HG02623 (cell line): ENCODE measurements around the gene PPP5C.

Experiments used
- ATAC-seq: cut with Tn5 transposase; IDR thresholded peaks from one replicate; pipeline ENCODE4 v1.9.1; 2021; ENCODE audit warnings: moderate library complexity; ENCODE audit not compliant: unreplicated experiment

Gene PPP5C

DNA sequence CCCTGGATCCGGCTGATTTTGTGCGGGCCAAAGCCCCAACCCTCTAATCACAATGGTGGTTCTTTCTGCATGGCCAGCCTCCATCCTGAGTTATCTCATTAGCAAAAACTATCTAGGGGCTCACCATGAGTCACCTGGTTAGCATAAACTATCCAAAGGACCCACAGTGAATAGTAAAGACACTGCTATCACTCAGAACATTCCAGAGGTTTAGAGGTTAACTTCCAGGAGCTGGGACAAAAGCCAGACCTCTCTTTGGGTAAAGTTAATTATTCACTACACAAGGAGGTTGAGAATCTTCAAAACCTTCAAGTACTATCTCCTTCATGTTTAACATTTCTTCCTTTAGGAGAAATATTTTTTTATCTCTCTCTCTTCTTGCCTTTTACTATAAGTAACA lies 18.8 kb upstream of the PPP5C start:
- ATAC-seq = no peak

DNA sequence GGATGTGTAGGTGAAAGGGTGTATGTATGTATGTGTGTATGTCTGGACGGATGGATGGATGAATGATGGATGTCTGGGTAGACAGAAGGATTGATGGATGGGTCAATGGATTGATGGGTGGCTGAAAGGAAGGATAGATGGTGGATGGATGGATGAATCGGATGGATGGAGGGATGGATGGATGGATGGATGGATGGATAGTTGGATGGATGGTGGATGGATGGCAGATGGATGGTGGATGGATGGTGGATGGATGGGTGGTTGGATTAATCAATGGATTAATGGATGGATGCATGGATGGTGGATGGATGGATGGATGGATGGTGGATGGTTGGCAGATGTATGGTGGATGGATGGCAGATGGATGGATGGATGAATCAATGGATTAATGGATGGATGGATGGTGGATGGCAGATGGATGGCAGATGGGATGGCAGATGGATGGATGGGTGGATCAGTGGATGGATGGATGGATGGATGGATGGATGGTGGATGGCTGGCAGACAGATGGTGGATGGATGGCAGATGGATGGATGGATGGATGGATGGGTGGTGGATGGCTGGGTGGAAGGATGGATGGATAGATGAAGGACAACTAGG lies 16.5 kb upstream of the PPP5C start:
- ATAC-seq = no peak

DNA sequence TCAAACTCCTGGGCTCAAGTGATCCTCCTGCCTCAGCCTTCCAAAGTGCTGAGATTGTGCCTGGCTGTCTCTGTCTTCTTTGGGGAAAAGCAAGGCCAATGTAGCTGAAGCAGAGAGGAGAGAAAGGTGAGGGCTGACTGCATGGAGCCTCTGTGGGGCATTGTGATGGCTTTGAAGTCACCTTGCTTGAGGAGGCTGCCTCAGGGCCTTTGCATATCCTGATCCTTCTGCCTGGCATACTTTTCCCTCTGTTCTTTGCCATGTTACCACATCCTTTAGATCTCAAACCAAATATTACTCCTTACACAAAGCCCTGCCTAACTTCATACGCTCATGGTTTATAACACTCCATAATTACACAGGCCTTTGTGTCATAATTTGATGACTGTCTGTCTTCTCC lies 9.4 kb upstream of the PPP5C start:
- no peak for ATAC-seq

DNA sequence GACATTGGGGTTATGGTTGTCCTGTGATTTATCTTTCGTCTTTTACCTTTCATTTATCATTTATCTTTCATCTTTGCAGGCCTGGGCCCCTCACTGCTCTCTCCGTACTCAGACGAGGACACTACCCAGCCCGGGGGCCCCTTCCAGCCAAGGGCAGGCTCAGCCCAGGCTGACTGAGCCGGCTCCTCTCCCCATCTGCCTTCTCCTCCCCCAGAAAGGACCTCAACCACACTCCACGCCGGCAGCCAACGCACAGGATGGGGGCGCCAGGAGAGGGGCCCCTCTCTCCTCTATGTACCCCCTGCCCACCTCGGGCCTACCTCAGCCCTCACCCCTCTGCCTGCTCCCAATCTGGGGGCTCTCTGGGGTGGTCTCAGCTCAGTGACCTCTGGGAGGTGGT lies 7.4 kb upstream of the PPP5C start:
- no peak for ATAC-seq

DNA sequence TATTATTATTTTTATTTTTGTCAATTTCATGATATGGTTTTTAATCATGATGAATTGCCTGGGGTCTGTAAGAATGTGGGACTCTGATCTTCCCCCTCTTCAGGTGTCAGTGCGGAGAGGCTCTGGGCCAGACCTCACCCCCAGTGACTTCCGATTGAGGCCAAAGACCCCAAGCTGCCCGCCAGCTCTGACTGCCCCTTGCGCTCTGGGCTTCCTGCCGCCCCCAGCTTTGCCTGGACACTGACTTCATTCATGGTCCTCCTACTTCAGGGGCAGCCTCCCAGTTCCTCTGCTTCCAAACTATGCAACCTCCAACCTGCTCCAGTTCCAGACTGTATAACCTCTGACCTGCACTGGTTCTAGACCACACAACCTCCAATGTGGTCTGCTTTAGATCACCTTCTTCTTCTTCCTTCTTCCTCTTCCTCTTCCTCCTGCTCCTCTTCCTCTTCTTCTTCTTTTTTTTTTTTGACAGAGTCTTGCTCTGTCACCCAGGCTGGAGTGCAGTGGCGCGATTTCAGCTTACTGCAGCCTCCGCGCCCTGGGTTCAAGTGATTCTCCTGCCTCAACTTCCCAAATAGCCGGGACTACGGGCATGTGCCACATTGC lies 6.7 kb upstream of the PPP5C start:
- no peak for ATAC-seq

DNA sequence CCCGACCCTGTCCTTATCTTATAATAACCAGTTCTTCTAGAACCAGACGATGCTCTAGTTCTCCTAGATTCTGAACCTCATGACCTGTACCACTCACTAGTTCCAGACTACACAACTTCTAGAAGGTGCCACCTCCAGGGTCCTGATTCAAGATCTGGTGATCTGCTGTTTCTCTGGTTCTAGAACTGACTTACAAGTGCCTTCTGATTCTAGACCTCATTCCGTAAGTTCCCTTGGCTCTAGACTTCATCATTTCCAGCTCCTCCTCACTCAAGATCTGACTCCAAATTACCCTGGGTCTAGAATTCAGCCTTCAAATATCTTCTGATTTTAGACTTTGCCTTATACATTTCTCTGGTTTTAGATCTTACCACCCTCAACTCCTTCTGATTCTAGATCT lies 5.0 kb upstream of the PPP5C start:
- no peak for ATAC-seq

DNA sequence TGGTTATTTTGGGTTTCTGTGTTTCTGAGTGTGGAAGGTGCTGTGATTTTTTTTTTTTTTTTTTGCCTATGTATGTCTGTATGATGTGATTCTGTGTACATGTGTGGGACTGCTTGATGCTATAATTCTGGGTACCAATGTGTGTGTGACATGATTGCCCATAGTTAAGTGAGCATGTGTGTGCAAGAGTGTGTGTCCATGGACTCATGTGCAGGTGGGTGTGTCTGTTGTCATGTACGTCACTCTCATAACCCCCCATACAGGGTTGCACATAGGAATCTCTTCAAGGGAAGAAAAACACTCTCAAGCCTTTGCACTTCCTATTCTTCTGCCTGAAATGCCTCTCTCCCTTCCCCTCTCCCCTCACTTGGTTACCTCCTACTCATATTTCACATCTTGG lies 2.5 kb upstream of the PPP5C start:
- ATAC-seq = no peak

DNA sequence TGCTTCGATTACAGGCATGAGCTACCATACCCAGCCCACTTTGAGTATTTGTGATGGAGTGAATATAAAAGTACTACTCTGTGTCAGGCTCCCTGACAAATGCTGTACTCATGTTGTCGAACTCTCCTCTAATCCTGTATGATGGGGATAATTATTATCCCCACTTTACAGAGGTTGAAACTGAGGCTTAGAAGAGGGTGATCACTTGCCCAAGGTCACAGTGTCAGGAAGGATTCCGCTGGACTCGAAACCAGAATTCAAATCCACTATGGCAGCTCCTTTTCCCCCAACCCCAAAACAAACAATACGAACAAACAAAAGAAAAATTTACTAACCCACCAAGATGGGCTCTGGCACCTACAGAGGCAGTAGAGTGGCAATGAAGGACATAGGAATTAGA lies 1.7 kb upstream of the PPP5C start:
- no peak for ATAC-seq

DNA sequence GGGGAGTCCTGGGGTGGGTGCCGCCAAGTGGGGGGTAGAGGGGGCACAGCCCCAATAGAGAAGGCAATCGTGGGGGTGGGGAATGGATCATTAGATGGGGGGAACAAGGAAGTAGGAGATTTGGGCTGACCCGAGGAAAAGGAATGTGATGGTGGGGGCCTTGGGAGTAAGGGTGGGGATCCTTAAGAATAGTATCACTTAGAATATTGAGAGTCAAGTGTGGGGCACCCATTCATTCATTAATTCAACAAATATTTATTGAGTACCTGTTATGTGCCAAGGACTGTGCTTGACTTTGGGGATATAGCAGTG lies 641 bp downstream of the PPP5C start:
- no peak for ATAC-seq

DNA sequence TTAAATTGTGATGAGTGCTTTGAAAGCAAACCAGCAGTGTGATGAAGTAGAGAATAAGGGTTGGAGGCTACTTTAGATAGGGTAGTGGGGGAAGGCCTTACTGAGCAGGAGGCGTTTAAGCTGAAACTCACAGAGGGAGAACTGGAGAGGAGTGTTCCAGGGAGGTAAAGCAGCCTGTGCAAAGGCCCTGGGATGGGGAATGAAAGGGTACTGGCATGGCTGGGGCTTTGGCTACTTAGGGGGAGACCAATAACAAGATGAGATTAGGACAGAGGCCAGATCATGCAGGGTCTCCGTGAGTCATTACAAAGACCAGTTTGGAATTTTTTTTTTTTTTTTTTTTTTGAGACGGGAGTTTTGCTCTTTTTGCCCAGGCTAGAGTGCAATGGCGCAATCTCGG lies 1.1 kb downstream of the PPP5C start:
- no peak for ATAC-seq

DNA sequence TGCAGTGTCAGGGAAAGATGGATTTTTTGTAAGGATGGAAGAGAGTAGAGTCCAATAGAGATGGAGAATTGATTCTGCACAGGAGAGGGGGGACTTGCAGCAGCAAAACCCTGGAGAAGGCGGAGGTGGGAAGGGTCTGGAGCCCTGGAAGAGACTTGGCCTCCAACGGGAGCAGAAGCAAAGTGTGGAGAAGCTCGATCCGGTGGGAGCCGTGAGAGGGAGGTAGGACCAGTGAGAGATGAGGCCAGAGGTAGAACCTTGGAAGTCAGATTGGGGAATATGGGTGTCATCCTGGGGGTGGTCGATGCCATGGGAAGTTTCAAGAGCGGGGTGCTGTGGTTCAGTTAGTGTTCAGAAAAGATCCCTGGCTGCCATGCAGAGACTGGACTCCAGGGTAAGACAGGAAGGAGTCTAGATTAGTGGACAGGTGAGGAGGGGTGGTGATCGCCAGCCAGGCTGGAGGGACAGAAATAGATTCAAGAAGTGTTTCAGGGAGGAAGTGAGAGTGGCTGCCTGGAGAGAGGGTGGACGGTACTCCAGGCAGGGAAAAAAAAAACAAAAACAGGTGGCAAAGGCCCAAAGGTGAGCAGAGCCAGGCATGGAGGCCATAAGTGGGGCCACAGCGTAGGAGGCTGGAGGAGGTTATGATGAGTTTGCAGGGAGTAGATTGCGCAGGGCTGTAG lies 2.6 kb downstream of the PPP5C start:
- ATAC-seq = no peak

DNA sequence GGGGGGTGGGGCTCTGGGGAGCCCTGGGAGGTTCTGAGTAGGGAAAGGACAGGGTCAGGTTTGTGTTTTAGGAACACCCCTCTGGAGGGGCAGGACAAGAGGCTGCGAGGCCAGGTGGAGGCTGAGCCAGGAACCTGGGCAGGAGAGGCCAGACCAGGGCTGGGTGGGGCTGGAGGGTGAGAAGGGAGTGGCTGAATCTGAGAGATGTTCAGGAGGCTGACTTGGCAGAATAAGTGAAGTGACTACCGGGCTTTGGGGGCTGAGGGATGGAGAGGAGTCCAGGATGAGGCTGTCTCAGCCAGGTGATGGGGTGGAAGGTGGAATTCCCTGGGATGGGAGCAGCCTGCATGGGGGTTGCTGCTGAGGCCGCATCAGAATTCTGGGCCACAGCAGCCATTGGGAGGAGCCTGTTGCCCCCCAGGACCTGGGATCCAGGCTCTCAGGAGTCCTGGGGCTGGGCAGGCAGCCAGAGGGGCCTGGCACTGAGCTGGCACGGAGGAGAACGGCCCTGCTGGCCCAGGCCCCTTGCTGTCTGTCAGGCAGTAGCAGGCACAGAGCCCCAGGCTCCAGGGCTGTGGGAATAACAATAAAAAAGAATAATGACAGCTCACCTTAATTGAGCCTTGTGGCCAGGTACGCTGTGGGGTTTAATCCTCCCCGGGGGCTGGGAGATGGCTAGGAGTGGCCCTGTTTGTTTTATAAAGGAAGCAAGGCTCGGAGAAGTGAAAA lies 3.3 kb downstream of the PPP5C start:
- ATAC-seq = no peak

DNA sequence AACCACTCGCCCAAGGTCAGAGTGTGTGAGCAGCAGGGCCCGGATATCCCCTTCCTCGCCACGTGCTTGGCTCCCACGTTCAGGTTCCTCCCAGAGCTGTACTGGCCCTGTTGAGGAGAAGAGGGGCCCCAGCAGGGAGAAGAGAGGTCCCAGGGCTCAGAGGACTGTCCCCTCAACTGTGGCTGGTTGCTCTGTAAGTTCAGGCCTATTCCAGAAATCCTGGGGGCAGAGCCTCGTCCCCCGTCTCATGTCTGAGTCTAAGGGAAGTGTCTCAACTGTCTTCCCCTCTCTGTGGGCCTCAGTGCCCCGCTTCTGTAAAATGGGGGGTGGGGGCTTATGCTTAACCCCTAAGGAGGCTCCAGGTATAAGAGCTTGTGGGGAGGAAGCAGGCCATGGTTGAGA lies 3.9 kb downstream of the PPP5C start:
- no peak for ATAC-seq

DNA sequence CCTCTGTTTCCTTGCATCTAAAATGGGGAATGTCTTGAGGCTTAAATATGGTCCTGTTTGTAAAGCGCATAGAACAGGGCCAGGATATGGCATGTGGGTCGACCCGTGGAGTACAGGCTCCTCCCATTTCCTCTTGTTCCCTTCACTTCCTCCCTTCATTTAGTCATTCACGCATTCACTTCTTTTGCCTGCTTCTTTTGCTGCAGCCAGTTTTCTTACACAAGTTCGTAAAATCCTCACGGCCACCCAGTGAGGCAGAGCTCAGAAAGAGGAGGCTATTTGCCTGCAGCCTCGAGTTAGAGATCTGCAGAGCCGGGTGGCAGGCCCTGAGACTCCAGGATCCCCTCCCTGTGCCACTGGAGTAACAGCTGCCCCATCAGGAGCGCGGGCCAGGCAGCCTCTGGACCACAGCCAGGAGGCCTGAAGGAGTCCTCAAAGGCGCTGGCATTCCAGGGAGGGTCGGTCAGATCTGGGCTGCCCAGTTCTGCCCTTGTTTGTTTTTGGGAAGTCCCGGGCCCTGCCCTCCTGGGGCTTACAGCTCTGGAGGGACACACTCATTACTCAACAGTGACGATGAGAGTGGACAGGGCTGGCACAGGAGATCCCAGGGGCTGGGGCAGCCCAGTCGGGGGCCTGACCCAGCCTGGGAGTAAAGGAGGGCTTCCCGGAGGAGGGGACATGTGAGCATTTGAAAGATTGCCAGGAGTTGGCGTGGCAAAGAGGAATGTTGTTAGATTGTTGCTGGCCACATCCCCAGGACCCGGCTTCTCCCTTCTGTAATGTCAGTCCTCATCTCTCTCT lies 4.6 kb downstream of the PPP5C start:
- ATAC-seq = no peak

DNA sequence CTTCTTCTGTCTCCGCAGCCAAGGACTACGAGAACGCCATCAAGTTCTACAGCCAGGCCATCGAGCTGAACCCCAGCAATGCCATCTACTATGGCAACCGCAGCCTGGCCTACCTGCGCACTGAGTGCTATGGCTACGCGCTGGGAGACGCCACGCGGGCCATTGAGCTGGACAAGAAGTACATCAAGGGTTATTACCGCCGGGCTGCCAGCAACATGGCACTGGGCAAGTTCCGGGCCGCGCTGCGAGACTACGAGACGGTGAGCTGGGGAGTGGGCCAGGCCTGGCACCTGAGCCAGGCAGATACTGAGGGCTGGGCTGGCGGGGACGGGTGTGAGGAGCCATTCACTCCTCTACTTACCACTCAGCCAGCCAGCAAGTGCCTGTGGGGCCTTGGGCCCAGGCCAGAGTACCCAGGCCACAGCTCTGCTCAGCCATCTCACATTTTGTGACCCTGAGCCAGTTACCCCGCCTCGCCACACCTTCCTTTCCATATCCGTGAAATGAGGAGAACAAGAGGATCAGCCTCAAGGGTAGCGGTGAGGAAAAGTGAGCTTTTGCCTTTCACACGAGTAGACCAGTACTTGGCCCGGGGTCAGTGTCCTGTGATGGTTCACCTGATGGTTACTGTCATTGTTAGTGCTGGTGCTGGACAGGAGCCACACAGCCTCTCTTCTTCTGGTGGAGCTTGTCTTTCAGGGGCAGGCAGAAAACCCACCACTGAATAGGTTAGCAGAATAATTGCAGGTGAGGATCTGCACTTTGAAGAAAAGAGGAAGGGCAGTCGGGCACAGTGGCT lies 7.0 kb downstream of the PPP5C start:
- no peak for ATAC-seq

DNA sequence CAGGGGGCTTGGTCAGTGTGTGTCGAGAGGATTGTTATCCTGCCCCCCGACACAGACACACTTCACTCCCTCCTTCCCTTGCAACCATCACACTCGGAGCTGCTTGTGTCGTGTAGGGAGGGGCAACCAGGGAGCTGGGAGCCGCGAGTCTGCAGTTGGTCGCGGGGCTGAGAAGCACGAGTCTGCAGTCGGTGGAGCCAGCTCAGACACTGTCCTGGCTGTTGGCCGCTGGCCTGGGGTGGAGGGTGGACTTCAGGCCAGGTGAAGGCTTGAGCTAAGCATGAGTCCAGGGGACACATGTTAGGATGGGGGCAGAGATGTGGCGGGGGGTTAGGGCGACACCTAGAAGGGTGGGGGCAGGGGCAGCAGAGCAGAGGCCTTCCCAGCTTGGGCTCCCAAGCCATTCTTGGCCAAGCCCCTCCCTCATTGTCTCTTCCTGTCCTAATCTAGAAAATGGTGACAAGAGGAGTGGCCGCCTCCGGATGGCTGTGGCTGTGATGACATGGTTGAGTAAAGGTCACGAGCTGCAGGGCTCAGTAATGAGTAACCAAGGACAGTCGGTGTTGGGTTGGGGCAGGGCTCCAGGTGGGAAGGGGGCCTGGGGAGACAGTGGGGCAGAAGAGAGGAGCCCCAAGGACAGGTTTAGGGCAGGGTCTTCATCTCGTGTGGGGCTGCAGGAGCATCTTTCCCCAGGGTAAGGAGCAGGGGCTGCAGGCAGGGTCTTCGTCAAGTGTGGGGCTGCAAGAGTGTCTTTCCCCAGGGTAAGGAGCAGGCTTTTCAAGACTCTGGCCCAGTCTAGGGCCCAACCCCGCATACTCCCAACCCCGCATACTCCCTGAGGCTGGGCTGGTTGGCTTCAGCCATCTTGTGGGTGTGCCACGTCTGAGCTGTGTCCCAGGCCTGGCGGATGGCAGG lies 8.6 kb downstream of the PPP5C start:
- no peak for ATAC-seq

DNA sequence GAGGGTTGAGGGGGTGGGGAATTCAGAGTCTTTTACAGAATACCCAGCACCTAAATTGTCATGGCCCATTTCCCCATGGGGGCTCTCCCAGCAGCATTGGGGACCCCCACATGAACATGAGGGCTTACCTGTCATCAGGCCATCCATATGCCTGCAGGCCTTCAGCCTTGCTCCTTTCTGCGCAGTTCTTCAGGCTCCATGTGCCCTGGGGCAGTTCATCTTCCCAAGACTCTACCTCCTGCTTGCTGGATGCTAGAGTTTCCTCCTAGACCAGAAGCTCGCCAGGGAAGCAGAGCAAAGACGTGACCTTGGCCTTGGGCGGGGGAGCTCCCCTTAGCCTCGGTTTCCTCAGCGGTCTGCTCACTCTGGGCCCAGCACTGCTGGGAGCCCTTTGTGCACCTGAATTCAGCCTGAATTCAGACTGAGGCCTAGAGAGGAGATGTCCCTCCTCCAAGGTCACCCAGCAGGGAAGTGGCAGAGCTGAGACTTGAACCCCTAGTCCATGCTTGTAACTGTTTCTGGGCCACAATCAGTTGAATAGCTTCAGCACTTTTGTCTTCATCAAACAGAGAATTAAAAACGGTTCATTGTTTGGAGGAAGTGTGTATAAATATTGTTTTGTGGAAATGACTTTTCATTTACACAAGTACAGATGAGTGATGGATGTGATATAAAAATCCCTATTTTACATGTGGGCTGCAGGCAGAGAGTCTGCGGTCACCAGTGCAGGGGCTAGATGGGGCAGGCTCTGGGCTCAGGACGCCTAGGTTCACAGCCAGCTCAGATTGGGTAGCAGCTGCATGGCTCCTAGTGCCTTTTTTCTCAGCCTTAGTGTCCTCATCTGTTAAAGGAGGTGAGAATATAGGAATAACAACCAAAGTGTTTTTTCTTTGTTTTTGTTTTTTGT lies 9.5 kb downstream of the PPP5C start:
- no peak for ATAC-seq

DNA sequence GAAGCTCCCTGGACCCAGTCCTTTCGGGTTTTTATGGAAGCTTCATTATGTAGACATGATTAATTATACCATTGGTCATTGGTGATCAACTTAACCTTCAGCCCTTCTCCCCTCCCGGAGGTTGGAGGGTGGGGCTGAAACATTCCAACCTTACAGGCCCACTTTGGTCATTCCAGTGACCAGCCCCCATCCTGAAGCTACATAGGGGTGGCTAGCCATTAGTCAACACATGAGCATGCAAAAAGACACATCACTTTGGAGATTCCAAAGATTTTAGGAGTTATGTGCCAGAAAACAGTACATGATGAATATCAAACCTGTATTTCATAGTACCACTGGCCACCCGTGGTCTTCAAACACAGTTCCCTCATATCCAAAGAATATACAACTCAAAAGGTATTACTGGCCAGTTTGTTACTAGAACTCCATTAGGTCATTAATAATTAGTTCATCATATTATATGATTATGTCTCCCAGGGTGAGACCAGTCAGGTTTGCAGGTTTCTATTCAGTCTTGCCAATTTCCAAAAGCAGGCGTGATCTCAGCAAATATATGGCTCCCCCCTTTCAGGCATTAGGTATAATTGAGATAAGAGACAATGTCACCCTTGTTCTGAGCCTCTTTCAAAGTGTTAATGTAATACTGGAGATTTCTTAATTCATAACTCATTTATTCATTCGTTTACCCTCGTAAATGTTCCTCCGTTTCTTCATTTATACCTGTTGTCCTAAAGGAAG lies 11.1 kb downstream of the PPP5C start:
- no peak for ATAC-seq
